NOMO-1 (cell line): ENCODE measurements around the gene MIEN1.
"Not testable (repeated sequence)": the region's sequence is repeated elsewhere in the genome, so short reads cannot be mapped to it uniquely, and the experiment has no call there.

Source experiments
- DNase-seq, 2 experiments: peaks; one replicate each; lab custom pipeline; 2025; ENCODE audit not compliant: unreplicated experiment in 2 of 2; lab: John Stamatoyannopoulos, UW

Gene MIEN1

GRCh38 chr17:39756380-39757079 lies 26.2 kb upstream of the MIEN1 start:
- no peak for DNase-seq

GRCh38 chr17:39755554-39756379 lies 25.4 kb upstream of the MIEN1 start:
- no peak for DNase-seq

- no peak for DNase-seq
Observed at GRCh38 chr17:39754958-39755553, 24.7 kb upstream of the MIEN1 start.

GRCh38 chr17:39754161-39754957 lies 24.0 kb upstream of the MIEN1 start:
- DNase-seq, result peak; percentile 92 to 98

- DNase-seq, result peak; percentile 43 to 62
Observed at GRCh38 chr17:39753514-39754160, 23.3 kb upstream of the MIEN1 start.

GRCh38 chr17:39752241-39752881 lies 22.0 kb upstream of the MIEN1 start:
- no peak for DNase-seq

GRCh38 chr17:39751637-39752036 lies 21.3 kb upstream of the MIEN1 start:
- DNase-seq, result no peak

GRCh38 chr17:39751016-39751543 lies 20.7 kb upstream of the MIEN1 start:
- no peak for DNase-seq

GRCh38 chr17:39750131-39751015 lies 20.0 kb upstream of the MIEN1 start:
- no peak for DNase-seq

- DNase-seq, result not testable (repeated sequence)
Observed at GRCh38 chr17:39748444-39749034, 18.2 kb upstream of the MIEN1 start.

GRCh38 chr17:39747745-39748144 lies 17.4 kb upstream of the MIEN1 start:
- no peak for DNase-seq

GRCh38 chr17:39746145-39746461 lies 15.8 kb upstream of the MIEN1 start:
- no peak for DNase-seq

- DNase-seq, result no peak
Observed at GRCh38 chr17:39745335-39746144, 15.2 kb upstream of the MIEN1 start.

GRCh38 chr17:39744836-39745215 lies 14.5 kb upstream of the MIEN1 start:
- no peak for DNase-seq

GRCh38 chr17:39744075-39744835 lies 13.9 kb upstream of the MIEN1 start:
- no peak for DNase-seq

GRCh38 chr17:39742856-39743436 lies 12.6 kb upstream of the MIEN1 start:
- DNase-seq, result no peak
